AG09309 (cell line): ENCODE results near the gene GPC5.

ENCODE experiments used
- DNase-seq: peaks from one replicate; pipeline ENCODE4 v3.0.0-alpha.2; 2010; ENCODE audit warnings: low read depth
- H3K4me3 ChIP-seq: 2 replicates; pipeline ENCODE4 v1.5.1; 2011; ENCODE audit warnings: mild to moderate bottlenecking, low read depth, low read length, moderate library complexity; ENCODE audit not compliant: control insufficient read depth
- TF ChIP-seq, protein P1 (sequence below): IDR thresholded peaks from 2 replicates; pipeline ENCODE4 v1.5.1; 2011; ENCODE audit warnings: mild to moderate bottlenecking, low read depth, low read length, inconsistent platforms; ENCODE audit not compliant: insufficient read depth, control insufficient read depth; ENCODE audit errors: missing control alignments

Gene GPC5

DNA sequence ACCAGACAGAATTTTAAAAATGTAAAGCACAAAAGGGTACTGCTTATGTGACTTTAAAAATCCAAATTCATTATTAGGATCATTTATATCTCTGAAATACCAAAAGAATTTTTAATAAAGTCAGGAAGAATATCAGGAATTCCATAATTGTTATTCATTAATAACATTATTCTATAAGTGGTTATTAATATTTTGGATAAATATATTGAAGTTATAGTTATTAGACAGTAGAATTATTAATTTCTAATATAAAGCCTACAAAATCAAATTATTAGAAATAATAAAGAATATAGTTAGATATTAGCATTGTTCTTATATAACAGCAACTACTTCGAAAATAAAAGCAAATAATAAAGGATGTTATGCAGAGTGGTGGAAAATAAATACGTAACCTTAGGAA lies 105.8 kb downstream of the GPC5 start:
- no peak overlapping the region for H3K4me3 ChIP-seq
- no peak for DNase-seq
- TF ChIP-seq, protein P1, sequence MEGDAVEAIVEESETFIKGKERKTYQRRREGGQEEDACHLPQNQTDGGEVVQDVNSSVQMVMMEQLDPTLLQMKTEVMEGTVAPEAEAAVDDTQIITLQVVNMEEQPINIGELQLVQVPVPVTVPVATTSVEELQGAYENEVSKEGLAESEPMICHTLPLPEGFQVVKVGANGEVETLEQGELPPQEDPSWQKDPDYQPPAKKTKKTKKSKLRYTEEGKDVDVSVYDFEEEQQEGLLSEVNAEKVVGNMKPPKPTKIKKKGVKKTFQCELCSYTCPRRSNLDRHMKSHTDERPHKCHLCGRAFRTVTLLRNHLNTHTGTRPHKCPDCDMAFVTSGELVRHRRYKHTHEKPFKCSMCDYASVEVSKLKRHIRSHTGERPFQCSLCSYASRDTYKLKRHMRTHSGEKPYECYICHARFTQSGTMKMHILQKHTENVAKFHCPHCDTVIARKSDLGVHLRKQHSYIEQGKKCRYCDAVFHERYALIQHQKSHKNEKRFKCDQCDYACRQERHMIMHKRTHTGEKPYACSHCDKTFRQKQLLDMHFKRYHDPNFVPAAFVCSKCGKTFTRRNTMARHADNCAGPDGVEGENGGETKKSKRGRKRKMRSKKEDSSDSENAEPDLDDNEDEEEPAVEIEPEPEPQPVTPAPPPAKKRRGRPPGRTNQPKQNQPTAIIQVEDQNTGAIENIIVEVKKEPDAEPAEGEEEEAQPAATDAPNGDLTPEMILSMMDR = no peak

DNA sequence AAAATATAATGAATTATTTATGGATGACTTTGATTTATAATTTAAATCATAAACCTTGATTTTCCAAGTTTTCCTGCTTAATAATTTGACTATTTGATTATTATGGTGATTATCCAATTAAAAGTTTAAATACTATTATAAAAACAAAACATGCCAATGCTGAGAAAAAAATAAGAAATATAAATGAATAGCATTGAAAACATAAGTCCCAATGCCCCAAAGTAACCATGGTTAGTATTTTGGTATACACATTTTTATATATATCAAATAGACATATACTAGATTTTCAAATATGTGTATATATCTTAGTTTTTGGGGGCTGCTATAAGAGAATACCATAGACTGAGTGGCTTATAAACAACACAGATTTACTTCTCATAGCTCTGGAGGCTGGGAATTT lies 108.3 kb downstream of the GPC5 start:
- no peak overlapping the region for H3K4me3 ChIP-seq
- TF ChIP-seq, protein P1 = no peak
- DNase-seq = no peak

GRCh38 chr13:91510058-91510457 lies 111.6 kb downstream of the GPC5 start:
- TF ChIP-seq, protein P1 = no peak
- DNase-seq = no peak
- no peak overlapping the region for H3K4me3 ChIP-seq

DNA sequence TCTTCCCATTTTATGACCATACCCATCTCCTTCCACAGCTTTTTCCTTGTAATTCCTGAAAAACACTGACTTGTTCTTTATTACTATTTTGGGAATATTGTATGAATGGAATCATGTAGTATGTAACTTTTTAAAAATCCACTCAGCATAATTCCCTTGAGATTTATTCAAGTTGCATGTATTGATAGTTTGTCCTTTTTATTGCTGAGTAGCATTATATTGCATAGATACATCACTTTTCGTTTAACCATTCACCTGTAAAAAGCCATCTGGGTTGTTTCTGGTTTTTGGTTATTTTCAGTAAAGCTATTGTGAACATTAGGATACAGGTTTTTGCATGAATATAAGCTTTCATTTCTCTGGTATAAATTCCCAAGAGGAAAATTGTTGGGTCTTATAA lies 115.4 kb downstream of the GPC5 start:
- no peak for DNase-seq
- H3K4me3 ChIP-seq = no peak overlapping the region
- TF ChIP-seq, protein P1 = no peak

GRCh38 chr13:91516799-91517198 lies 118.4 kb downstream of the GPC5 start:
- DNase-seq = no peak
- TF ChIP-seq, protein P1 = no peak

GRCh38 chr13:91520952-91521351 lies 122.5 kb downstream of the GPC5 start:
- TF ChIP-seq, protein P1 = no peak
- H3K4me3 ChIP-seq = no peak overlapping the region
- no peak for DNase-seq

More at GRCh38 chr13:91516799-91517198, 118.4 kb downstream of the GPC5 start:
- no peak overlapping the region for H3K4me3 ChIP-seq

GRCh38 chr13:91523116-91523515 lies 124.7 kb downstream of the GPC5 start:
- H3K4me3 ChIP-seq = no peak overlapping the region
- DNase-seq = no peak
- TF ChIP-seq, protein P1 = no peak
